MM.1S (cell line): ENCODE results near the gene PPP2CA.
"Not testable (repeated sequence)": the region's sequence is repeated elsewhere in the genome, so short reads cannot be mapped to it uniquely, and the experiment has no call there.

Experiments used
- DNase-seq: peaks from one replicate; pipeline ENCODE4 v3.0.0-alpha.2; 2015
- H2AFZ ChIP-seq: fragments of 300-600 bp; sonication (generic); 2 replicates; pipeline ENCODE4 v1.6.0; 2016; ENCODE audit warnings: antibody characterized with exemption, low read length
- H3F3A ChIP-seq: fragments of 300-600 bp; sonication (generic); 2 replicates; pipeline ENCODE4 v1.6.1; 2016; ENCODE audit warnings: mild to moderate bottlenecking, antibody characterized with exemption, low read length, moderate library complexity, mixed read lengths; ENCODE audit not compliant: insufficient read depth
- H3K27ac ChIP-seq: fragments of 300-600 bp; sonication (generic); 2 replicates; pipeline ENCODE4 v1.5.1; 2016; ENCODE audit warnings: mild to moderate bottlenecking, low read length
- H3K27me3 ChIP-seq: fragments of 300-600 bp; sonication (generic); replicated peaks from 2 replicates; pipeline ENCODE4 v1.6.0; 2016; ENCODE audit warnings: low read length; ENCODE audit not compliant: insufficient read depth
- H3K36me3 ChIP-seq: fragments of 300-600 bp; sonication (generic); replicated peaks from 2 replicates; pipeline ENCODE4 v1.6.1; 2016; ENCODE audit warnings: mild to moderate bottlenecking, low read length, mixed read lengths; ENCODE audit not compliant: insufficient read depth
- H3K4me1 ChIP-seq: fragments of 300-600 bp; sonication (generic); 2 replicates; pipeline ENCODE4 v1.6.1; 2016; ENCODE audit warnings: low read length, mixed read lengths
- H3K4me2 ChIP-seq: fragments of 300-600 bp; sonication (generic); 2 replicates; pipeline ENCODE4 v1.6.0; 2016; ENCODE audit warnings: low read depth, low read length
- H3K4me3 ChIP-seq: fragments of 300-600 bp; sonication (generic); 2 replicates; pipeline ENCODE4 v1.5.1; 2016; ENCODE audit warnings: low read length, mixed read lengths
- H3K79me2 ChIP-seq: fragments of 300-600 bp; sonication (generic); 2 replicates; pipeline ENCODE4 v1.6.1; 2016; ENCODE audit warnings: mixed run types, low read length, mixed read lengths
- H3K9ac ChIP-seq: fragments of 300-600 bp; sonication (generic); 2 replicates; pipeline ENCODE4 v1.6.1; 2016; ENCODE audit warnings: low read length, mixed read lengths
- H3K9me2 ChIP-seq: fragments of 300-600 bp; sonication (generic); replicated peaks from 2 replicates; pipeline ENCODE4 v1.6.1; 2016; ENCODE audit warnings: mild to moderate bottlenecking, low read length, mixed read lengths; ENCODE audit not compliant: insufficient read depth
- H3K9me3 ChIP-seq: fragments of 300-600 bp; sonication (generic); replicated peaks from 2 replicates; pipeline ENCODE4 v1.6.1; 2016; ENCODE audit warnings: mild to moderate bottlenecking, low read length, mixed read lengths; ENCODE audit not compliant: insufficient read depth
- H4K20me1 ChIP-seq: fragments of 300-600 bp; sonication (generic); 2 replicates; pipeline ENCODE4 v1.6.1; 2016; ENCODE audit warnings: mild to moderate bottlenecking, low read length, moderate library complexity, mixed read lengths; ENCODE audit not compliant: insufficient read depth
- EZH2 ChIP-seq: fragments of 300-600 bp; sonication (generic); optimal IDR thresholded peaks from 2 replicates; pipeline ENCODE3; 2017; ENCODE audit warnings: low read depth, mild to moderate bottlenecking, antibody characterized with exemption, low read length, mixed read lengths
- EZH2phosphoT487 ChIP-seq: fragments of 300-600 bp; sonication (generic); IDR thresholded peaks from 2 replicates; pipeline ENCODE4 v1.6.1; 2018; ENCODE audit warnings: antibody characterized with exemption, low read length
- TF ChIP-seq, protein P1 (sequence below): fragments of 300-600 bp; sonication (generic); IDR thresholded peaks from 2 replicates; pipeline ENCODE4 v1.5.1; 2016; ENCODE audit warnings: antibody characterized with exemption, low read length, mixed read lengths

PPP2CA gene

GRCh38 chr5:134263801-134264200 lies 37.9 kb upstream of the PPP2CA start:
- H3K4me3 ChIP-seq, result no peak overlapping the region
- H3K79me2 ChIP-seq, result no peaks in the 10 kb centered on the region
- TF ChIP-seq EZH2phosphoT487 (no peak), EZH2 (no peak)
- TF ChIP-seq, protein P1, sequence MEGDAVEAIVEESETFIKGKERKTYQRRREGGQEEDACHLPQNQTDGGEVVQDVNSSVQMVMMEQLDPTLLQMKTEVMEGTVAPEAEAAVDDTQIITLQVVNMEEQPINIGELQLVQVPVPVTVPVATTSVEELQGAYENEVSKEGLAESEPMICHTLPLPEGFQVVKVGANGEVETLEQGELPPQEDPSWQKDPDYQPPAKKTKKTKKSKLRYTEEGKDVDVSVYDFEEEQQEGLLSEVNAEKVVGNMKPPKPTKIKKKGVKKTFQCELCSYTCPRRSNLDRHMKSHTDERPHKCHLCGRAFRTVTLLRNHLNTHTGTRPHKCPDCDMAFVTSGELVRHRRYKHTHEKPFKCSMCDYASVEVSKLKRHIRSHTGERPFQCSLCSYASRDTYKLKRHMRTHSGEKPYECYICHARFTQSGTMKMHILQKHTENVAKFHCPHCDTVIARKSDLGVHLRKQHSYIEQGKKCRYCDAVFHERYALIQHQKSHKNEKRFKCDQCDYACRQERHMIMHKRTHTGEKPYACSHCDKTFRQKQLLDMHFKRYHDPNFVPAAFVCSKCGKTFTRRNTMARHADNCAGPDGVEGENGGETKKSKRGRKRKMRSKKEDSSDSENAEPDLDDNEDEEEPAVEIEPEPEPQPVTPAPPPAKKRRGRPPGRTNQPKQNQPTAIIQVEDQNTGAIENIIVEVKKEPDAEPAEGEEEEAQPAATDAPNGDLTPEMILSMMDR, result no peak

GRCh38 chr5:134262629-134263028 lies 36.8 kb upstream of the PPP2CA start:
- H3K27me3 ChIP-seq, H3K9me2 ChIP-seq, H3K9ac ChIP-seq, DNase-seq, H3K9me3 ChIP-seq, H3K4me2 ChIP-seq, H4K20me1 ChIP-seq, H3K4me3 ChIP-seq, H2AFZ ChIP-seq, H3K79me2 ChIP-seq, H3F3A ChIP-seq, H3K27ac ChIP-seq, H3K4me1 ChIP-seq, H3K36me3 ChIP-seq: not testable (repeated sequence)

More at GRCh38 chr5:134263801-134264200, 37.9 kb upstream of the PPP2CA start:
- Histone ChIP-seq H3K36me3 (no peaks in the 10 kb centered on the region), H3K9ac (no peak overlapping the region), H2AFZ (no peak overlapping the region), H3K4me2 (no peak overlapping the region), H3K9me3 (no peaks in the 10 kb centered on the region), H3K4me1 (no peaks in the 10 kb centered on the region), H3K27ac (no peak overlapping the region), H3K9me2 (no peaks in the 10 kb centered on the region), H3K27me3 (no peaks in the 10 kb centered on the region), H3F3A (no peaks in the 10 kb centered on the region), H4K20me1 (no peaks in the 10 kb centered on the region)
- DNase-seq, result no peak

DNA sequence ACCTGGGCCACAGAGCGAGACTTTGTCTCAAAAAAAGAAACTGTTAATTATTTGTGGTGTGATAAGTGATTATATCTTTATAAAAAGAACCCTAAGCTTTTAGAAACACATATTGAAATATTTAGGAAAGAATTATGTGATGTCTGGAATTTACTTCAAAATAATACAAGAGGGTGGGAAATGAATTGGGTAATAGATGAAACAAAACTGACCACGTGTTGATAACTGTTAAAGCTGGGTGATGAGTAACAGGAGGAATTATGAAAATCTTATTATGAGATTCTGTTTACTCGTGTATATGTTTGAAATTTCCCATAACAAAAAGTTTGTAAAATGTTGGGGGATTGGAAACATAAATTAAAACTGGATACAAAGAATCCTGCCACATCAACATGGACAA lies 33.0 kb upstream of the PPP2CA start:
- Histone ChIP-seq H3K36me3 (no peaks in the 10 kb centered on the region), H3K79me2 (no peaks in the 10 kb centered on the region), H3K9me2 (no peaks in the 10 kb centered on the region), H3K9ac (no peak overlapping the region), H3K27me3 (no peaks in the 10 kb centered on the region), H3K27ac (no peak overlapping the region), H3K4me3 (no peak overlapping the region), H3K9me3 (no peaks in the 10 kb centered on the region), H3F3A (no peaks in the 10 kb centered on the region), H4K20me1 (no peaks in the 10 kb centered on the region), H3K4me2 (no peak overlapping the region), H3K4me1 (no peaks in the 10 kb centered on the region), H2AFZ (no peak overlapping the region)
- DNase-seq, result no peak
- TF ChIP-seq EZH2, result no peak
- TF ChIP-seq, protein P1, result no peak
- no peak for TF ChIP-seq EZH2phosphoT487

DNA sequence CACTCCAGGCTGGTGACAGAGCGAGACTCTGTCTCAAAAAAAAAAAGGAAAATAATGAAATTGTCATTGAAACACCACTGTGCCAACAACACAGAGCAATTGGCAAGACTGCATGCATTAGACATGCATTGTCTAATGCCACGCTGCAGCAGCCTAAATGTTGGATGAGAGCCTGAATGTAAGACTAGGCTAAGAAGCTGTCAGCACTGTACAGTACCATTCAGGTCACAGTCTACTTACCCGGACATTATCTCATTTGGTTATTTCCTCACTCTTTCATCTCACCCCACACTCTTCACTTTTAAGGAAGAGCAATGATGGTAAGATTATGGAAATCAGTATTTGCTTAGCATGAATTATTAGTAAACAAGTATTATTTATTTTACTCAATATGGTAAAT lies 31.3 kb upstream of the PPP2CA start:
- Histone ChIP-seq H4K20me1 (no peaks in the 10 kb centered on the region), H3K9ac (no peak overlapping the region), H3K9me2 (no peaks in the 10 kb centered on the region), H3K4me2 (no peak overlapping the region), H3K9me3 (no peaks in the 10 kb centered on the region), H3F3A (no peaks in the 10 kb centered on the region), H3K79me2 (no peaks in the 10 kb centered on the region), H3K4me3 (no peak overlapping the region), H3K4me1 (no peaks in the 10 kb centered on the region), H3K36me3 (no peaks in the 10 kb centered on the region), H2AFZ (no peak overlapping the region), H3K27me3 (no peaks in the 10 kb centered on the region), H3K27ac (no peak overlapping the region)
- TF ChIP-seq EZH2, result no peak
- TF ChIP-seq, protein P1, result no peak
- TF ChIP-seq EZH2phosphoT487, result no peak
- no peak for DNase-seq
